HFFc6 (cell line): ENCODE data around the gene HSF4. TPM values are rescaled to one million over a fixed set of nuclear protein-coding genes. Genes with fewer than 3 reads are reported as not detected.

Experiments
- DNase-seq: peaks from one replicate; pipeline ENCODE4 v3.0.0-alpha.2; 2018
- H3K27ac Mint-ChIP-seq: 2 replicates; pipeline ENCODE4 v1.8.0; 2020; ENCODE audit warnings: mild to moderate bottlenecking, mixed read lengths
- H3K27me3 Mint-ChIP-seq: 2 replicates; pipeline ENCODE4 v1.8.0; 2021; ENCODE audit warnings: mild to moderate bottlenecking, moderate library complexity, mixed read lengths; ENCODE audit not compliant: insufficient read depth
- H3K36me3 Mint-ChIP-seq: 2 replicates; pipeline ENCODE4 v1.8.0; 2021; ENCODE audit warnings: low read depth, mixed read lengths
- H3K4me1 Mint-ChIP-seq: 2 replicates; pipeline ENCODE4 v1.8.0; 2020; ENCODE audit warnings: low read depth, mixed read lengths
- H3K4me3 Mint-ChIP-seq: 2 replicates; pipeline ENCODE4 v1.8.0; 2020; ENCODE audit warnings: mild to moderate bottlenecking, moderate library complexity, mixed read lengths
- H3K9me3 Mint-ChIP-seq: 2 replicates; pipeline ENCODE4 v1.8.0; 2020; ENCODE audit warnings: mild to moderate bottlenecking, mixed read lengths
- total RNA-seq, 6 experiments: library from RNA; stranded (reverse); fragmentation: NEBNext Ultra II Directional; extraction: Animal tissue kit (Norgen Biotek cat#: 25700); gene quantifications; 2 replicates in 1 of 6; 3 replicates in 5 of 6; pipeline ENCODE4 v1.2.3, GENCODE V29; 2021
- TF ChIP-seq, protein P1 (sequence below): fragments of 200-600 bp; sonication (generic); IDR thresholded peaks from 2 replicates; pipeline ENCODE4 v1.5.0; 2021; ENCODE audit warnings: antibody characterized with exemption, mild to moderate bottlenecking

HSF4 gene
- total RNA-seq, 6 experiments from 2014 or later, result 3.3 to 5.5 (median 4.6) TPM

- TF ChIP-seq, protein P1, sequence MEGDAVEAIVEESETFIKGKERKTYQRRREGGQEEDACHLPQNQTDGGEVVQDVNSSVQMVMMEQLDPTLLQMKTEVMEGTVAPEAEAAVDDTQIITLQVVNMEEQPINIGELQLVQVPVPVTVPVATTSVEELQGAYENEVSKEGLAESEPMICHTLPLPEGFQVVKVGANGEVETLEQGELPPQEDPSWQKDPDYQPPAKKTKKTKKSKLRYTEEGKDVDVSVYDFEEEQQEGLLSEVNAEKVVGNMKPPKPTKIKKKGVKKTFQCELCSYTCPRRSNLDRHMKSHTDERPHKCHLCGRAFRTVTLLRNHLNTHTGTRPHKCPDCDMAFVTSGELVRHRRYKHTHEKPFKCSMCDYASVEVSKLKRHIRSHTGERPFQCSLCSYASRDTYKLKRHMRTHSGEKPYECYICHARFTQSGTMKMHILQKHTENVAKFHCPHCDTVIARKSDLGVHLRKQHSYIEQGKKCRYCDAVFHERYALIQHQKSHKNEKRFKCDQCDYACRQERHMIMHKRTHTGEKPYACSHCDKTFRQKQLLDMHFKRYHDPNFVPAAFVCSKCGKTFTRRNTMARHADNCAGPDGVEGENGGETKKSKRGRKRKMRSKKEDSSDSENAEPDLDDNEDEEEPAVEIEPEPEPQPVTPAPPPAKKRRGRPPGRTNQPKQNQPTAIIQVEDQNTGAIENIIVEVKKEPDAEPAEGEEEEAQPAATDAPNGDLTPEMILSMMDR, result no peak
- peak; percentile 82 for DNase-seq
- Mint-ChIP-seq H3K27me3 (no peaks in the 10 kb centered on the region; the same call in 1 of the 2 replicates), H3K4me3 (no peak overlapping the region), H3K36me3 (peaks cover 4% of the 10 kb centered on the region; the same call in 1 of the 2 replicates), H3K9me3 (no peaks in the 10 kb centered on the region), H3K4me1 (peaks cover 15% of the 10 kb centered on the region), H3K27ac (no peak overlapping the region)
Observed at GRCh38 chr16:67181346-67181745, 16.8 kb downstream of the HSF4 start.

DNA sequence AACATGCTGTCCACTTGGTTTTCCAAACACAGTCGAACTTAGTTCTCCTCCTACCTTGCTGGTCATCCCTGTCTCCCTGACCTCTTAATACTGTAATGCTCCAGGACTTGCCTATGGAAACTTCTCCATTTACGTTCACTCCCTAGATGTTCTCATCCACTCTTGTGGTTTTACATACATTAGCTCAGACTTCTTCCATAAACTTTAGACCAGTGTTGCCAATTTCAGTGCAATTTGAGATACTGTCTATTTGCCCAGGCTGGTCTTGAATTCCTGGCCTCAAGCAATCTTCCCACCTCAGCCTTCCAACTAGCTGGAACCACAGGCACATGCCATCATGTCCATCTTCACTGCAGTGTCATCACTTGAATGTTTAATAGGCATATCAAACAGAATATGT is 17.7 kb downstream of the HSF4 start:
- no peak overlapping the region for H3K4me3 Mint-ChIP-seq
- no peak overlapping the region for H3K27ac Mint-ChIP-seq
- H3K27me3 Mint-ChIP-seq, result peaks cover 3% of the 10 kb centered on the region
- TF ChIP-seq, protein P1, result no peak
- no peak for DNase-seq
- no peaks in the 10 kb centered on the region for H3K9me3 Mint-ChIP-seq
- H3K4me1 Mint-ChIP-seq, result peaks cover 21% of the 10 kb centered on the region
- peaks cover 4% of the 10 kb centered on the region; the same call in 1 of the 2 replicates for H3K36me3 Mint-ChIP-seq

GRCh38 chr16:67183284-67183626 is 18.7 kb downstream of the HSF4 start:
- H3K4me1 Mint-ChIP-seq, result peaks cover 21% of the 10 kb centered on the region
- H3K9me3 Mint-ChIP-seq, result no peaks in the 10 kb centered on the region
- no peak overlapping the region for H3K27ac Mint-ChIP-seq
- H3K4me3 Mint-ChIP-seq, result no peak overlapping the region
- H3K36me3 Mint-ChIP-seq, result peaks cover 4% of the 10 kb centered on the region; the same call in 1 of the 2 replicates
- peaks cover 3% of the 10 kb centered on the region for H3K27me3 Mint-ChIP-seq
- no peak for DNase-seq
- TF ChIP-seq, protein P1, result no peak

DNA sequence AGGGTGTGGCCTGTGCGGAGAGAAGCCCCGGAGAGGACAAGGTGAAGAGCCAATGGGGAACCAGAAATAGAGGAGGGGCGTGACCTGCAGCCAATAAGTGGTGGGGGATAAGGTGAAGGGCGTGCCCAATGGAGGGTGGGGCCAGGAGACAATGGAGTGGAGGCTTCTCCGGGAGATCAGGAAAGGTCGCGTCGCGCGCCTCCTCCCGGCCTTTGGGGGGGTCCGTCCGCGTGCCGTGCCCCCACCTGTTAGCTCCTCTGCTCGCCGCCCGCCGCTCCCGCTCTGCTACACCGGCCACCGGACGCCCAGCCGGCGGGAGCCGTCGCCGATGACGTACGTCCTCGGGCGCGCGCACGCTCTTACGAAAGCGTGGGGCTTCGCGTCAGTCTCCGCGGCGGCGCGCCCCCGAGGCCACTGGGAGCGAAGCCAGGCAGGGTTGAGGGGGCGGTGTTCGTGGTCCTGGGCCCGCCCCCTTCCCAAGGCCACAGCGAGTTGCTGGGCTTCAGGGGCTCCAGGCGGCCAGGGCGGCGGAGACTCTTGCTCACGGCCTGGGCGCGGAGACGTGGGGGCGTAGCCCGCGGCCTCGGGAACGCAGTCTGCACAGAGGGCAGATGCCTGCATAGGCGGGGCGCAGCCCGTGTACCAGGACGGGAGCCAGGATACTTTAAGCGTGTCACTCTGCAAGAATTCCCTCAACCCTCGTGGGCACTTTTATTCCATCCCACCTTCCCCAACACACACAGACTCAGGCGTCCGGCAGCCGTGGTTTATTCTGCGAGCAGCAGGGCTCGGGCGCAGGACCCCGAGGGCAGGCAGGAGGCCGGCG is 19.3 kb downstream of the HSF4 start, which contains the start of gene MATCAP1:
TSS of gene MATCAP1 (minus strand) at position 337 of the 826 bp plus-strand sequence. CDS start 3,353 bp downstream, outside the sequence.
- Mint-ChIP-seq H3K9me3 (no peaks in the 10 kb centered on the region), H3K36me3 (peaks cover 3% of the 10 kb centered on the region; the same call in 1 of the 2 replicates), H3K27ac (no peak within 1 kb of the TSS), H3K27me3 (peaks cover 3% of the 10 kb centered on the region), H3K4me3 (no peak within 1 kb of the TSS), H3K4me1 (peaks cover 21% of the 10 kb centered on the region)
- TF ChIP-seq, protein P1, result peak; percentile 13; the same call in 1 of the 2 replicates
- DNase-seq, result peak; percentile 96

DNA sequence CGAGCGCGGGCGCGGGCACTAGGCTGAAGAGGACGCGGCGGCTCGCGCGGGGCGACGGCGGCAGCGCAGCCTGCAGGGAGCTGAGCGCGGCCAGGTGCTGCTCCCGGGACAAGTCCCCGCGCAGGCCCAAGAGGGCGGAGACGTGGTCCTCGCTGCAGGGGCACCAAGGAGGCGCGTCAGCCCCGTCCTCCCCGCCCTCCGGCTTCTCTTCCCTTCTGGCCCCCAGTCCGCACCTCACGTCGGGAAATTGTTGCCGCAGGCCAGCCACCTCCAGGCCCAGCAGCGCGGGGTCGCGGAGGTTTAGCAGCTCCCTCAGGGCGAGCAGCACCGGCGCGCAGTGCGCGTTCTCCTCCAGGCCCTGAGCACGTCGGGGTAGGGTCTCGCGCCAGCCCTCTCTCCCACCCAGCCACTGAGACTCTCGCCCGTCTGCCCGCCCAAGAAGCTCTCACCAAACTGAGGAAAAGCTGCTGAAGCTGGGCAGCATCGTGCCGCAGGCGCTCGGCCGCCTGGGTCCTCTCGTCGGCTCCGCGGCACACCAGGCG is 20.0 kb downstream of the HSF4 start:
- H3K4me3 Mint-ChIP-seq, result no peak overlapping the region
- TF ChIP-seq, protein P1, result no peak
- no peaks in the 10 kb centered on the region for H3K36me3 Mint-ChIP-seq
- no peak for DNase-seq
- peaks cover 3% of the 10 kb centered on the region for H3K27me3 Mint-ChIP-seq
- peaks cover 21% of the 10 kb centered on the region for H3K4me1 Mint-ChIP-seq
- H3K27ac Mint-ChIP-seq, result no peak overlapping the region
- H3K9me3 Mint-ChIP-seq, result no peaks in the 10 kb centered on the region
